ENCODE measurements around the gene ZMYND12. TPM values are rescaled to one million over a fixed set of nuclear protein-coding genes. Genes with fewer than 3 reads are reported as not detected.

ZMYND12 gene
- total and polyA plus RNA-seq, 2 of the 4 experiments (the other 2 are of a cell fraction), result under 0.01 to 0.03 TPM

- H2AK5ac ChIP-seq (ENCODE audit: low read depth, low read length), result no peak overlapping the region
- H4K20me1 ChIP-seq (ENCODE audit: insufficient read depth, low read length), result no peaks in the 10 kb centered on the region
- ChIA-PET POLR2A (ENCODE audit: unreplicated experiment) (no interaction called here), CTCF (no interaction called here)
- H4K5ac ChIP-seq (ENCODE audit: low read depth, low read length), result no peak overlapping the region
- H3K56ac ChIP-seq (ENCODE audit: extremely low read depth, insufficient read depth, low read length), result no peak overlapping the region
- no peak overlapping the region for H2AFZ ChIP-seq (replicated peaks; ENCODE audit: low read length, poor library complexity)
- ATAC-seq (ENCODE audit: low read depth) (no peak), DNase-seq (no peak)
- no peak overlapping the region for H3K27ac ChIP-seq (ENCODE audit: insufficient read depth, low read length)
- 60% methylated on average over 2 of the region's 10 CpGs; no CpG with 5 or more reads in 1 of the 2 experiments for WGBS, 2 experiments (ENCODE audit: extremely low coverage in 2 of 2, insufficient read length in 1 of 2)
- no TSS peak for BruUV-seq (replicated peaks)
- no peak overlapping the region for H3K4me3 ChIP-seq (ENCODE audit: insufficient read depth, low read depth, low read length)
- no peaks in the 10 kb centered on the region for H3K9me1 ChIP-seq (ENCODE audit: insufficient read depth, low read length)
- no peak overlapping the region for H3K18ac ChIP-seq (ENCODE audit: low read depth, low read length)
- no peak overlapping the region for H3K9ac ChIP-seq (ENCODE audit: low read depth, low read length)
- dilution Hi-C loops (cut with HindIII; ENCODE audit: low sequenced_read_pairs, unreplicated experiment) (no loop called here), in situ Hi-C loops (cut with MboI; ENCODE audit: low sequenced_read_pairs) (no loop called here), intact Hi-C loops (cut with micrococcal nuclease) (no loop called here)
- TF ChIP-seq FOS (IDR thresholded peaks at IDR 0.05; ENCODE audit: low read depth, low read length), result no peak
- TF ChIP-seq BHLHE40 (IDR thresholded peaks at IDR 0.05; ENCODE audit: low read depth, low read length), result no peak
- TF ChIP-seq RFX5 (IDR thresholded peaks at IDR 0.05; ENCODE audit: low read depth, low read length), result no peak
- no peak for TF ChIP-seq MAFK (IDR thresholded peaks at IDR 0.05; ENCODE audit: low read depth, low read length)
- no peak for TF ChIP-seq NFE2L2 (IDR thresholded peaks at IDR 0.05; ENCODE audit: low read depth, low read length)
- TF ChIP-seq MAZ (IDR thresholded peaks at IDR 0.05; ENCODE audit: borderline replicate concordance, low read depth, low read length), result no peak
- no peak for TF ChIP-seq MXI1 (IDR thresholded peaks at IDR 0.05; ENCODE audit: borderline replicate concordance, low read depth, low read length)
- no peak for TF ChIP-seq RAD21 (IDR thresholded peaks at IDR 0.05; ENCODE audit: low read length)
- no peak for TF ChIP-seq USF2 (IDR thresholded peaks at IDR 0.05; ENCODE audit: low read depth, low read length)
- no peak for TF ChIP-seq CTCF (conservative IDR thresholded peaks at IDR 0.05; ENCODE audit: low read depth, low read length)
- no peak for TF ChIP-seq CEBPB (IDR thresholded peaks at IDR 0.05; ENCODE audit: low read depth, low read length)
- TF ChIP-seq ELK1 (IDR thresholded peaks at IDR 0.05; ENCODE audit: borderline replicate concordance, low read depth, low read length), result no peak
- TF ChIP-seq CHD1 (IDR thresholded peaks at IDR 0.05; ENCODE audit: low read depth, low read length), result no peak
- no peak for TF ChIP-seq RCOR1 (IDR thresholded peaks at IDR 0.05; ENCODE audit: insufficient replicate concordance, low read length)
- TF ChIP-seq SMC3 (IDR thresholded peaks at IDR 0.05; ENCODE audit: low read depth, low read length), result no peak
- TF ChIP-seq POLR2A (IDR thresholded peaks at IDR 0.05; ENCODE audit: low read depth, low read length), result no peak
- H4K8ac ChIP-seq (ENCODE audit: low read depth in 2 of 2, low read length in 2 of 2), result no peak overlapping the region
- no peak overlapping the region for H3K4ac ChIP-seq (ENCODE audit: low read depth, low read length)
- no peaks in the 10 kb centered on the region for H3K79me1 ChIP-seq (ENCODE audit: low read depth in 1 of 2, low read length in 2 of 2)
- H2AK9ac ChIP-seq (replicated peaks; ENCODE audit: low read depth, low read length, poor library complexity), result no peak overlapping the region
- peaks cover 6% of the 10 kb centered on the region for H3K27me3 ChIP-seq (ENCODE audit: control insufficient read depth, insufficient read depth, low read length)
- no peak overlapping the region for H3K23ac ChIP-seq (ENCODE audit: low read depth, low read length)
- H2BK20ac ChIP-seq (ENCODE audit: low read depth, low read length), result no peak overlapping the region
- H2BK5ac ChIP-seq (ENCODE audit: low read depth, low read length, poor library complexity, severe bottlenecking), result no peak overlapping the region
- H3K4me1 ChIP-seq (ENCODE audit: control insufficient read depth, insufficient read depth, low read length), result no peaks in the 10 kb centered on the region
- no peaks in the 10 kb centered on the region for H3K9me3 ChIP-seq (ENCODE audit: control insufficient read depth, insufficient read depth, low read length)
- H3K36me3 ChIP-seq (ENCODE audit: control insufficient read depth, insufficient read depth, low read length), result no peaks in the 10 kb centered on the region
- no peak overlapping the region for H3K14ac ChIP-seq (replicated peaks; ENCODE audit: low read depth, low read length)
- no peak overlapping the region for H2BK120ac ChIP-seq (ENCODE audit: low read depth, low read length)
- no peak overlapping the region for H2BK15ac ChIP-seq (ENCODE audit: low read depth, low read length)
- H3K4me2 ChIP-seq (ENCODE audit: low read depth, low read length), result no peak overlapping the region
- H4K91ac ChIP-seq (ENCODE audit: insufficient read depth, low read depth, low read length), result no peak overlapping the region
Measured at GRCh38 chr1:42399315-42400100, 56.3 kb downstream of the ZMYND12 start.

Measured in IMR-90 (cell line).